ENCODE measurements around the gene SFT2D3.

GRCh38 chr2:127658641-127659407 is 42.5 kb upstream of the SFT2D3 start:
- TF ChIP-seq CTCF (IDR thresholded peaks at IDR 0.05), result no peak
- TF ChIP-seq POLR2A (IDR thresholded peaks at IDR 0.05), result no peak

Measured in body of pancreas (tissue), 4 donors.